ENCODE measurements around the gene INSYN2A. TPM values are rescaled to one million over a fixed set of nuclear protein-coding genes. Genes with fewer than 3 reads are reported as not detected.

INSYN2A gene
- total RNA-seq, 2 donors from 2014 or later: 0.09 TPM; not detected in 1

- no peaks in the 10 kb centered on the region for H3K9me3 ChIP-seq (ENCODE audit: control insufficient read depth, low read length)
- no peaks in the 10 kb centered on the region for H3K36me3 ChIP-seq (ENCODE audit: control insufficient read depth, insufficient read depth, low read length)
- peaks cover 26% of the 10 kb centered on the region for H3K27me3 ChIP-seq (ENCODE audit: control insufficient read depth, insufficient read depth, low read length, poor library complexity, severe bottlenecking)
- peaks cover 6% of the 10 kb centered on the region for H3K4me1 ChIP-seq (ENCODE audit: control insufficient read depth, insufficient read depth, low read length)
- no peak for TF ChIP-seq CTCF (conservative IDR thresholded peaks at IDR 0.05)
- 92 to 95% methylated on average over 2 of the region's 2 CpGs for WGBS, 2 experiments (ENCODE audit: insufficient coverage in 1 of 2, insufficient read length in 1 of 2)
- no peak overlapping the region for H3K27ac ChIP-seq (ENCODE audit: low read depth, low read length)
- H3K4me3 ChIP-seq (ENCODE audit: low read length): no peak overlapping the region
- no peak overlapping the region for H3K4me3 Mint-ChIP-seq
- no peak overlapping the region for H3K27ac Mint-ChIP-seq
- H3K36me3 Mint-ChIP-seq (ENCODE audit: low read depth): peaks cover 5% of the 10 kb centered on the region
- no peak for DNase-seq
- H3K9me3 Mint-ChIP-seq: no peaks in the 10 kb centered on the region
- no peak overlapping the region for H3K9ac ChIP-seq (ENCODE audit: extremely low read depth, low read length, poor library complexity, severe bottlenecking)
- H3K4me1 Mint-ChIP-seq: peaks cover 8% of the 10 kb centered on the region
- peaks cover 27% of the 10 kb centered on the region for H3K27me3 Mint-ChIP-seq (ENCODE audit: insufficient read depth)
Observed at GRCh38 chr10:127198721-127199120, 2.3 kb upstream of the INSYN2A start.

GRCh38 chr10:127198307-127198706 lies 1.9 kb upstream of the INSYN2A start:
- H3K27me3 ChIP-seq (ENCODE audit: control insufficient read depth, insufficient read depth, low read length, poor library complexity, severe bottlenecking): peaks cover 30% of the 10 kb centered on the region
- Mint-ChIP-seq H3K4me1 (peaks cover 8% of the 10 kb centered on the region), H3K27ac (no peak overlapping the region), H3K9me3 (no peaks in the 10 kb centered on the region), H3K4me3 (no peak overlapping the region), H3K36me3 (ENCODE audit: low read depth) (peaks cover 5% of the 10 kb centered on the region), H3K27me3 (ENCODE audit: insufficient read depth) (peaks cover 32% of the 10 kb centered on the region)
- no peaks in the 10 kb centered on the region for H3K36me3 ChIP-seq (ENCODE audit: control insufficient read depth, insufficient read depth, low read length)
- TF ChIP-seq CTCF (conservative IDR thresholded peaks at IDR 0.05): peak; percentile 43
- H3K9me3 ChIP-seq (ENCODE audit: control insufficient read depth, low read length): no peaks in the 10 kb centered on the region
- peaks cover 6% of the 10 kb centered on the region for H3K4me1 ChIP-seq (ENCODE audit: control insufficient read depth, insufficient read depth, low read length)
- peak; percentile 38 for DNase-seq
- no peak overlapping the region for H3K9ac ChIP-seq (ENCODE audit: extremely low read depth, low read length, poor library complexity, severe bottlenecking)
- H3K27ac ChIP-seq (ENCODE audit: low read depth, low read length): no peak overlapping the region
- 91 to 95% methylated on average over 5 of the region's 5 CpGs for WGBS, 2 experiments (ENCODE audit: insufficient coverage in 1 of 2, insufficient read length in 1 of 2)
- no peak overlapping the region for H3K4me3 ChIP-seq (ENCODE audit: low read length)

- Mint-ChIP-seq H3K9me3 (no peaks in the 10 kb centered on the region), H3K4me1 (peaks cover 8% of the 10 kb centered on the region), H3K27me3 (ENCODE audit: insufficient read depth) (peaks cover 39% of the 10 kb centered on the region), H3K4me3 (peak overlapping the region; percentile 61), H3K27ac (no peak overlapping the region), H3K36me3 (ENCODE audit: low read depth) (peaks cover 2% of the 10 kb centered on the region)
- WGBS, 2 experiments (ENCODE audit: insufficient coverage in 1 of 2, insufficient read length in 1 of 2): 58 to 65% methylated on average over 3 of the region's 5 CpGs
- TF ChIP-seq CTCF (conservative IDR thresholded peaks at IDR 0.05): no peak
- Histone ChIP-seq H3K27ac (ENCODE audit: low read depth, low read length) (no peak overlapping the region), H3K36me3 (ENCODE audit: control insufficient read depth, insufficient read depth, low read length) (no peaks in the 10 kb centered on the region), H3K4me3 (ENCODE audit: low read length) (peak overlapping the region; percentile 68), H3K27me3 (ENCODE audit: control insufficient read depth, insufficient read depth, low read length, poor library complexity, severe bottlenecking) (peaks cover 42% of the 10 kb centered on the region), H3K9ac (ENCODE audit: extremely low read depth, low read length, poor library complexity, severe bottlenecking) (no peak overlapping the region), H3K9me3 (ENCODE audit: control insufficient read depth, low read length) (no peaks in the 10 kb centered on the region), H3K4me1 (ENCODE audit: control insufficient read depth, insufficient read depth, low read length) (peaks cover 6% of the 10 kb centered on the region)
- no peak for DNase-seq
Observed at GRCh38 chr10:127197154-127197432, 702 bp upstream of the INSYN2A start.
